ENCODE data around the gene ZIM2.

The ZIM2 gene

GRCh38 chr19:56838909-56839651, 1.4 kb downstream of the ZIM2 start:
- DNase-seq (ENCODE audit: low read depth), result no peak

- DNase-seq (ENCODE audit: low read depth), result no peak
Observed at GRCh38 chr19:56838024-56838908, 2.3 kb downstream of the ZIM2 start.

GRCh38 chr19:56837492-56838023, 3.0 kb downstream of the ZIM2 start:
- DNase-seq (ENCODE audit: low read depth), result no peak

- DNase-seq (ENCODE audit: low read depth), result no peak
Observed at GRCh38 chr19:56837004-56837403, 3.5 kb downstream of the ZIM2 start.

- DNase-seq (ENCODE audit: low read depth), result no peak
Observed at GRCh38 chr19:56836059-56836458, 4.5 kb downstream of the ZIM2 start.

GRCh38 chr19:56835401-56835800, 5.1 kb downstream of the ZIM2 start:
- no peak for DNase-seq (ENCODE audit: low read depth)

GRCh38 chr19:56834564-56835375, 5.8 kb downstream of the ZIM2 start:
- DNase-seq (ENCODE audit: low read depth), result no peak

- DNase-seq (ENCODE audit: low read depth), result no peak
Observed at GRCh38 chr19:56832352-56832928, 8.1 kb downstream of the ZIM2 start.

GRCh38 chr19:56831255-56831654, 9.3 kb downstream of the ZIM2 start:
- DNase-seq (ENCODE audit: low read depth), result no peak

- DNase-seq (ENCODE audit: low read depth), result no peak
Observed at GRCh38 chr19:56829596-56829995, 10.9 kb downstream of the ZIM2 start.

GRCh38 chr19:56827708-56828107, 12.8 kb downstream of the ZIM2 start:
- no peak for DNase-seq (ENCODE audit: low read depth)

GRCh38 chr19:56823956-56824355, 16.6 kb downstream of the ZIM2 start:
- no peak for DNase-seq (ENCODE audit: low read depth)

- no peak for DNase-seq (ENCODE audit: low read depth)
Observed at GRCh38 chr19:56823417-56823816, 17.1 kb downstream of the ZIM2 start.

GRCh38 chr19:56822755-56823154, 17.8 kb downstream of the ZIM2 start:
- no peak for DNase-seq (ENCODE audit: low read depth)

GRCh38 chr19:56821675-56822074, 18.9 kb downstream of the ZIM2 start:
- DNase-seq (ENCODE audit: low read depth), result no peak

- no peak for DNase-seq (ENCODE audit: low read depth)
Observed at GRCh38 chr19:56821209-56821608, 19.3 kb downstream of the ZIM2 start.

- no peak for DNase-seq (ENCODE audit: low read depth)
Observed at GRCh38 chr19:56819166-56819565, 21.4 kb downstream of the ZIM2 start.

GRCh38 chr19:56814656-56815055, 25.9 kb downstream of the ZIM2 start:
- DNase-seq (ENCODE audit: low read depth), result no peak

- no peak for DNase-seq (ENCODE audit: low read depth)
Observed at GRCh38 chr19:56813531-56813930, 27.0 kb downstream of the ZIM2 start.

- DNase-seq (ENCODE audit: low read depth), result no peak
Observed at GRCh38 chr19:56811480-56811879, 29.0 kb downstream of the ZIM2 start.

GRCh38 chr19:56810260-56810659, 30.3 kb downstream of the ZIM2 start:
- no peak for DNase-seq (ENCODE audit: low read depth)

Measured in stimulated activated CD8-positive, alpha-beta memory T cell treated with anti-CD3 and anti-CD28 coated beads, Interleukin-12 subunit alpha, Interleukin-12 subunit beta, amount 100 ng/mL, for 4 hours (primary cell).